Esophagus muscularis mucosa (tissue), 4 donors: ENCODE measurements around the gene MAB21L2.

Experiments used
- CTCF ChIP-seq, 3 experiments: fragments of 200-600 bp in 2 of 3; fragments of 450-650 bp in 1 of 3; sonication (generic) in 2 of 3; IDR thresholded peaks; one replicate each; pipeline ENCODE4 v1.5.1; 2017 to 2019; ENCODE audit warnings: antibody characterized with exemption in 3 of 3, mild to moderate bottlenecking in 2 of 3, moderate library complexity in 1 of 3
- EP300 ChIP-seq: sonication (generic); formaldehyde crosslinking; IDR thresholded peaks from one replicate; pipeline ENCODE4 v1.6.1; 2017; ENCODE audit warnings: antibody characterized with exemption
- POLR2A ChIP-seq: fragments of 450-650 bp; IDR thresholded peaks from one replicate; pipeline ENCODE4 v1.6.1; 2017; ENCODE audit warnings: antibody characterized with exemption, moderate library complexity, mild to moderate bottlenecking, low read depth
- POLR2AphosphoS5 ChIP-seq, 2 donors: sonication (generic); formaldehyde crosslinking; IDR thresholded peaks; one replicate each; pipeline ENCODE4 v1.6.1; 2017; ENCODE audit warnings: antibody characterized with exemption in 2 of 2

- TF ChIP-seq CTCF (IDR thresholded peaks at IDR 0.05), result no peak
- no peak for TF ChIP-seq EP300
- no peak for TF ChIP-seq POLR2A
- no peak for TF ChIP-seq POLR2AphosphoS5 (IDR thresholded peaks at IDR 0.05)
These were observed 7.3 kb upstream of the MAB21L2 start for GRCh38 chr4:150574678-150575077.
